D341Med (cell line): Measurements from ENCODE around the gene ALG9.

ENCODE experiments used
- DNase-seq: peaks from one replicate; pipeline ENCODE4 v3.0.0; 2012; ENCODE audit warnings: low spot score

ALG9 gene

GRCh38 chr11:111836162-111836561, 35.2 kb downstream of the ALG9 start:
- DNase-seq: no peak

DNA sequence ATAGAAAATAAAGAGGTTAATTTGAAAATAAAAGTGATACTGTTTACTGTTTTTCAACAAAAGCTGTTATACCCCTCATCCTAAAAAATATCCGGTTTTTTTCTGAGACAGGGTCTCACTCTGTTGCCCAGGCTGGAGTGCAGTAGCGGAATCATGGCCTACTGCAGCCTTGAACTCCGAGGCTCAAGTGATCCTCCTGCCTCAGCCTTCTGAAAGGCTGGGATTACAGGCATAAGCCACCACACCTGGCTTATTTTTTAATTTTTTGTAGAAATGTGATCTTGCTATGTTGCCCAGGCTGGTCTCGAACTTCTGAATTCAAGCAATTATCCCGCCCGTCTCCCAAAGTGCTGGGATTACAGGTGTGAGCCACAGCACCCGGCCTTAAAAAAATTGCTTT, 35.7 kb downstream of the ALG9 start:
- no peak for DNase-seq

- DNase-seq: no peak
Observed at GRCh38 chr11:111834432-111835163, 36.8 kb downstream of the ALG9 start.

GRCh38 chr11:111833524-111833923, 37.9 kb downstream of the ALG9 start:
- DNase-seq: no peak

GRCh38 chr11:111829185-111829968, 42.0 kb downstream of the ALG9 start:
- no peak for DNase-seq

DNA sequence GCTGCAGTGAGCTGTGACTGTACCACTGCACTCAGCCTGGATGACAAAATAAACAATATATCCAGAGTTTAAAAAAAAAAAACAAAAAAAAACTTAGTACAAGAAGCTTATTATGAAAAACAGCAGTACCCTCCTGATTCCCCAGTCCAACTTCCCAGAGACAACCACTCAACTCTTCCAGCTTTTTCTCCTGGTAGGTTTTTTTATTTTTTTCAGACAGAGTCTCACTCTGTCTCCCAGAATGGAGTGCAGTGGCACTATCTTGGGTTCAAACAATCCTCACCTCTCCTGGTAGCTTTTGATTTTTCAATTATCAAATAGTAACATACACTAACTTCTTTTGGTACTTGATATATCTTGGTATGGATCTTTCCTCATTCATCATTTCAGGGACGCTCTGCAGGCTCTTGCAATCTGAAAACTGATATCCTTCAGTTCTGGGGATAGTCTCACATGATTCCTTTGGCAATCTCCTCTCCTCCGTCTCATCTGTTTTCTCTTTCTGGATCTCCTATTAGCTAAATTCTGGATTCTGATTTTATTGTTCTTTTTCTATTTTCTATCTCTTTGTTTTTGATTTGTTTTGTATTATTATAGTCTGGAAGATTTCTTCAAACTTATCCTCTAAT, 44.9 kb downstream of the ALG9 start:
- DNase-seq: no peak

DNA sequence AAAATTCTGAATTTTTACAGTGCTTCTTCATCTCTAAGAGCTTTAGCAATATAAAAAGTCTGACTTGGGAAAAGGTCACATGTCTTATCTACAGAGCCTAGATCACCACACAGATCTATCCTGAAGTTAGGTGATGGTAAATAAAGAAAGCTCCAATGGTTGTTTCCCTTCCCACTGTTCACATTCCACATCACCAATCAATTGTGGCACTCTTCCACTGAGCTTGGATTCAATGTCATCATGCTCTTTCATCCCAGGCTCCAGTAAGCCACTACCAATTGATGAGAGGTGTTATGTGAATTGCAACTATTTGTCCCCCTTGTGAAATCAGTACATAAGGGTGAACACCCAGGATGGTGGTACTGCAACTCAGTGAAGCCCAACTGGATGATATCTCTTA, 47.8 kb downstream of the ALG9 start:
- DNase-seq: no peak

GRCh38 chr11:111823131-111823530, 48.2 kb downstream of the ALG9 start:
- DNase-seq: no peak

DNA sequence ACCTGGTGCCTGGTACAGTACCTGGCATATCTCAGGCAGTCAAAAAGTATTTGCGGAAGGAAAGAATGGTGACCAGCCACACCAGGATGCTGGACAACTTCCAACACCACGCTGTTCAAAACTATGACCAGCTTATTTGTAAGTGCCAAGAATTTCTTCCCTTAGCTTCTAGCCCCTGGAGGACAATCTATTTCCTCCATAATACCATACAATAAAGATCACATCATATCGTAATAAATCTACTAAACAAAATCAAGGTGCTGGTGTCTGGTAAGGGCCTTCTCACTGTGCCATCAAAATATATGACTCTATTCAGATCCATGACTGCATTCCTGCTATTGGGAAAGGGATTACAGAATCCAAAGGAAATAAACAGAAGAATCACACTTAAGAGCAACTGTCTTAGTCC, 51.5 kb downstream of the ALG9 start:
- no peak for DNase-seq

- DNase-seq: no peak
Observed at GRCh38 chr11:111819161-111819828, 52.1 kb downstream of the ALG9 start.

DNA sequence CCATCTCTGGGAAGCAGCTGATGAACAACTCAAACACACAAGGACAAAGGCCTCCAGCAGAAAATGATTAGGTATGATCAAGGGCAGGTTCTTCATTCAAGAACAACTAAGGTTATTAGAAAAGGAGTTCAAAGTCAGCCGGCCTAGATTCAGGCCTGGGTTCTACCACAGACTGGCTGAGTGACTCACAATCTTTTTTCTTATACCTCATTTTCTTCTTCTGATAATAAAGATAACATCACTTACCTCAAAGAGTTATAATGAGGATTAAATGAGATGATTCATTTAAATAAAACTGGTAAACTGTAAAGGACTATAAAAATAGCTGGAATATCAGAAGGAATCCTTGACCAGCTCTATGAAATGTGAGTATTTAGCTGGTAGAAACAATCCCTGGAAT, 55.9 kb downstream of the ALG9 start:
- DNase-seq: no peak

DNA sequence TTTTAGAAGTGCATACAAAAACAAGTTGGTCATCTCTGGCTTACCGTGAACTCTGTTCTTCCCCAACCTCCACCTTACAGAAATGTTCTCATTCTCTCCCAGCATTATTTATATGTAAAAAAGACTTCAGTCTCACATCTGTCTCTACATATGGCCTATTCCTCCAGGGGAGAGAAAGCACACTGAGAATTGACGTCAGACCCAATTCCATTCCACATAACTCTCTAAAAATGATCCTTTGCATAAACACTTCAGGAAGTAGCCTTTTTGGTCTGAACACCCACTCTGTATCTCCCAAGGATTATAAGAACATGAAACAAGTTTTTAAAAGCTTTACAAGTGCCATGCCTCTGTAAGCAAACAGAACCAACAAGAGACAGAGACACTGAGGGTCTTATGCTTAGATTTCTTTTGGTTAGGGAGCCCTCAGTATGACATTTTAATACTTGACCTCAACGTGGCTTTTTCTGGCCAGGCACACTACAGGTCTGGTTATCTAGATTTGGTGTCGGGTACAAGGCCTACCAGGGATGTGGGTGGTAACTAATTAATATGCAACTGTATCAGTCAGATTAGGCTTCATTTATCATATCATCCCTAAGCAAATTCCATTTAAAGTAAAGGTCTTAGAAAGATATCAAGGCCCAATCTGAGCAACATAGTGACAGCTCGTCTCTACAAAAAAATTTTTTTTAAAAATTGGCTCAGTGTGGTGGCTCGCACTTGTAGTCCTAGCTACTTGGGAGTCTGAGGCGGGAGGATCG, 56.6 kb downstream of the ALG9 start:
- no peak for DNase-seq

DNA sequence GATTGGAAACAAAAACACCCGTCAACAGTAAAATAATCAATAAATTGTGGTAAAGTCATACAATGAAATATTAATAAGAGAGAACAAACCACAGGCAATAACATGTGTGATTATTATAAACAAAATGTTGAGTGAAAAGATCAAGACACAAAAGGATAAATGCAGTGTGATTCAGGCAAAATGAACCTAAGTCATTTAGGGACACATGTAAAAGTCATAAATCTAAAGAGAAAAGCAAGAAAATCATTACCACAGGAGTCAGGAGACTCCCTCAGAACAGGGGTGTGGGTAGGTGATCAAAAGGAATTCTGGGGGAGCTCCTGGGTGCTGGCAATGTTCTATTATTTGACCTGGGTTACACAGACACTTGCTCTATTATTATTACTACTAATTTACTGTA, 57.3 kb downstream of the ALG9 start:
- DNase-seq: no peak

DNA sequence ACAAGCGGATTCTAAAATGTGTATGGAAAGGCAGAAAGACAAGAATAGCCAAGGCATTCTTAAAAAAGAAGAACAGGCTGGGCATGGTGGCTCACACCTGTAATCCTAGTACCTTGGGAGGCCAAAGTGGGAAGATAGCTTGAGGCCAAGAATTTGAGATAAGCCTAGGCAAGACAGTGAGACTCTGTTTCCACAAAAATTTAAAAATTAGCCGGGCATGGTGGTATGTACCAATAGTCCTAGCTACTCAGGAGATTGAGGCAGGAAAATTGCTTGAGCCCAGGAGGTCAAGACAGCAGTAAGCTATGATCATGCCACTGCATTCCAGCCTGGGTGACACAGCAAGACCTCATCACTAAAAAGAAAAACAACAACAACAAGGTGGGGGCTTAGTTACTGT, 59.2 kb downstream of the ALG9 start:
- no peak for DNase-seq

DNA sequence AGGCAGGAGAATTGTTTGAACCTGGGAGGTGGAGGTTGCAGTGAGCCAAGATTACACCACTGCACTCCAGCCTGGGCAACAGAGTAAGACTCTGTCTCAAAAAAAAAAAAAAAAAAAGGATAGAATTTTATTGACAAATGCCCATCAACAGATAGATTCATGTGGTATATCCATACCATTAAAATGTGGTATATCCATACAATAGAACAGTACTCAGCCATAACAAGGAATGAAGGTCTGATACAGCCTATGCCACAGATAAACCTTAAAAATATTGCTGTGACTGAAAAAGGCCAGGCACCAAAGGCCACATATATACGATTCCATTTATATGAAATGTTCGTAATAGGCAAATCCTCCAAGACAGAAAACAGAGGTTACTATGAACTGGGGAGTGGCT, 59.9 kb downstream of the ALG9 start:
- no peak for DNase-seq

GRCh38 chr11:111808834-111809233, 62.5 kb downstream of the ALG9 start:
- no peak for DNase-seq

DNA sequence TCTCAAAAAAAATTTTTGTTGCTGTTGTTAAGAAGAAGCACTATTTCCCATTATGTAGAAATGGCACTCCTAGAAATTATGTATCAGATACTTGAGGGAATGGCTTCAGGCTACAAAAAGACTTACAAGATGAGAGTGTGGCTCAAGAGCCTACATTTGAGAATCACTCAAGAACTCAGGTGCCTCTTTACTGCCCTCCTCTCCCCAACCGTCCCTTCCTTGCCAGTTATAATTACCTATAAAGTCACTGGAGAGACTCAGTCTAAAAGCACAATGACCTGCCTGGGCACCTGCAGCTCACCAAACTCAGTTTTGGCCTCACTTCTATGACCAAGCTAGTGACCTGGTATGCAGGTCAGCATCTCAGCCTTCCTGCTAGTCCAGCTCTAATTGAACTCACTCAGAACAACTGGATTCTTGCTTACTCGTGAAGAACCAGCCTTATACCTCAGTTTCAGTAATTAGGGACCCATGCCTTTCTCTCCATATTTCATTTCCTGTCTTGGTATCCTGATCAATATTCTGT, 63.3 kb downstream of the ALG9 start:
- no peak for DNase-seq

GRCh38 chr11:111807076-111807475, 64.3 kb downstream of the ALG9 start:
- DNase-seq: no peak

DNA sequence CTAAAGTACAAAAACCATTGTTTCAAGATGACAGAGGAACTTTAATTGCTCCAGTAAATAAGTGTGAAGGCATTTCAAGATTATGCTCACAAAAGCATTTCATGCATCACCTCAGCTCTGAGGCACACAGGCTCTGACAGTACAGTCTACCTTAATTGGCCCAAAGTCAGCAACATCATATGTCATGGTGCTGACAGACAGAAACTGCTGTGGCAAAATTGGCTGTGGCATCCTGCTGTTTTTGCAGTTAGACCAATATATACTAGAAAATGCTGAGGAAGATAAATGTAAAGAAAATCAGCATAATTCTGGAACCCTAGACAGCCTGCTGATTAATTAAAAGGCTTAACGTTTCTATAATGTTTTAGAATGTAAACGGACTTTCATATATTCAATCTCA, 70.2 kb downstream of the ALG9 start:
- DNase-seq: no peak

GRCh38 chr11:111798279-111798678, 73.1 kb downstream of the ALG9 start:
- no peak for DNase-seq

- no peak for DNase-seq
Observed at GRCh38 chr11:111797145-111797581, 74.2 kb downstream of the ALG9 start.

GRCh38 chr11:111796696-111797095, 74.7 kb downstream of the ALG9 start:
- DNase-seq: no peak
